ENCODE measurements around the gene EME1.

Gene EME1

DNA sequence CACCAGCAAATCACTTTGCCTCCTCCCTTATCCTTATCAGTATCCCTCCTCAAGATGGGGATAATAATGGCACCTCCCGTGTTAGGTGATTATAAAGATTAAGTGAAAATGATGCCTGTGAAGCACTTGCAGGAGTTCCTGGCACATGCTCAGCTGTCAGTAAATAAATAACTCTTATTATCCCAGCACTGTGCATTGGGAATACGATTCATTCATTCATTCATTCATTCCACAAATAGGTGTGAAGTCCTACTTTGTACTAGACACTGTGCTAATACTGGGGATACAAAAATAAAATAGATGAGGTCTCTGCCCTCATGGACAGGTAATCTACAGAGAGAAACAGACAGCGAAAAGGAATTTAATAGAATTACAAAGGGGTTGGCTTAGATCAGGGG, 25.1 kb upstream of the EME1 start:
- DNase-seq (ENCODE audit: low read depth in 2 of 2) = no peak

GRCh38 chr17:50348522-50349242, 24.3 kb upstream of the EME1 start:
- DNase-seq (ENCODE audit: low read depth in 2 of 2) = no peak

DNA sequence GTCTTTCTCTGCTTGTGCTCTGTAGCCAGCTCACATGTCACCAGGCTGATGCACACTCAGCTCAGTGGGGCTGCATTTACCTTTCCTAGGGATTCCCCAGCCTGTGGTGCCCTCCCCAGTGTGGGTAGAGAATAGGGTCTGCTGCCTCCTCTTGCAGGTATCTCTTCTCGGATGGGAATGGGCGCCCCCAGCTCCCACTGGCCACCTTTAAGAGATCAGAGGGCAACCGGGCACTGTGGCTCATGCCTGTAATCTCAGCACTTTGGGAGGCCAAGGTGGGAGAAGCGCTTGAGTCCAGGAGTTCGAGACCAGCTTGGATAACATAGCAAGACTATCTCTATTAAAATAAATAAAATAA, 23.8 kb upstream of the EME1 start:
- DNase-seq (ENCODE audit: low read depth in 2 of 2) = no peak

DNA sequence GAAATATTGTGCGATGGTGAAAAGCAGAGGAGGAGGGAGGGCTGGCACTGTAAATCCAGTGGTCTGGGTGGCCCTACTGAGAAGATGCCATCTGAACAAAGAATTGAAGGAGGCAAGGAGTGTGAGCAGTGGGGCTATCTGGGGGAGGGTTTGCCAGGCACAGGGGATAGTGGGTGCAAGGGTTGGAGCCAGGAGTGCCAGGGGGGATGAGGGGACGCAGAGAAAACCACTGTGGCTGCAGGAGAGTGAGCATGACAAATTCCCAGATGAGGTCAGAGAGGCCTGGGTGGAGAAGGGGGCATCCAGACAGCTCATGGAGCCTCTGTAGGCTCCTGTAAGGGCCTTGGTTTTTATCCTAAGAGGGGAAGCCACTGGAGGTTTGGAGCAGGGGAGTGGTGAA, 22.3 kb upstream of the EME1 start:
- no peak for DNase-seq (ENCODE audit: low read depth in 2 of 2)

DNA sequence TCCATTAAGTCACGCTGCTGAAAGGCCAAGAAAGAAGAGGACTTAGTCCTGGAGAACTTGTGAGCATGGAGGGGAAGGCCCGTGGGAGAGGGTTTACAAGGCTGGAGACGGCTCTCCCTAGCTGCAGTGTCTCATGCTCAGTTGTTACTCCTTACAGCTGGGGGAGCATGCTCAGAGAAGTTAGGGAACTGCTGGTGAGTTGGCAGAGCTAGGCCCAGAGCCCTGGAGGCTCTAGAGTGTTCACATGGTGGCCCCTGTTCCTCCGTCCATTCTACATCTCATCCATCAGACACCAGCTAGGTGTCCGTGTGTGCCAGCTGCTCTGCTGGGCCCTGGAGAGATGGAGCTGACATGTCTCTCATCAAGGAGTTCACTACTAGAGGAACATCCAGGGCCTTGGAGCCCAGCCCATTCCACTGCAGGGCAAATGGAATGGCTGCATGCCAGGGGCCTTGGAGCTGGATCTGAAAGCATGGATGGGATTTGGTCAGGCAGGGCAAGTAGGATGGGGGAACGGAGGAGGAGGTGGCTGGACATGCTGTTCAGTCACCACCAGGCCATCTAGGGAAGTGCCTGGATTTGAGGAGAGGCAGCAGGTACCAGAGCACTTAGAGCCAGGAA, 20.8 kb upstream of the EME1 start:
- no peak for DNase-seq (ENCODE audit: low read depth in 2 of 2)

GRCh38 chr17:50352693-50353599, 20.1 kb upstream of the EME1 start:
- no peak for DNase-seq (ENCODE audit: low read depth in 2 of 2)

DNA sequence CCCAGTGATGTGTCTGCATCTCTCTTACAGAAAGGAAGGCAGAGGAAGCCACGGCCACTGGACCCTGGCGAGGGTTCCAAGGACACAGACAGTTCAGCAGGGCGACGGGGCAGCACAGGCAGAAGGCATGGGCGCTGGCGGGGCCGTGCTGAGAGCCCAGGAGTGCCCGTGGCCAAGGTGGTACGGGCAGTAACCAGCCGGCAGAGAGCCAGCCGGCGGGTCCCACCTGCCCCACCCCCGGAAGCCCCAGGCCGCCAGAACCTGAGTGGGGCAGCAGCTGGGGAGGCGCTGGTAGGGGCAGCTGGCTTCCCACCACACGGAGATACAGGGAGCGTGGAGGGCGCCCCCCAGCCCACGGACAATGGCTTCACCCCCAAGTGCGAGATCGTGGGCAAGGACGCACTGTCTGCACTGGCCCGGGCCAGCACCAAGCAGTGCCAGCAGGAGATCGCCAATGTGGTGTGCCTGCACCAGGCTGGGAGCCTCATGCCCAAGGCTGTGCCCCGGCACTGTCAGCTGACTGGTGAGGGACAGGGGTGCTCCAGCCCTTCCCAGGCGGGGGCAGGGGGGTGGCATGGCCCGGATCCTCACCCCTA, 19.3 kb upstream of the EME1 start:
- no peak for DNase-seq (ENCODE audit: low read depth in 2 of 2)

- no peak for DNase-seq (ENCODE audit: low read depth in 2 of 2)
Measured at GRCh38 chr17:50354198-50354597, 18.8 kb upstream of the EME1 start.

DNA sequence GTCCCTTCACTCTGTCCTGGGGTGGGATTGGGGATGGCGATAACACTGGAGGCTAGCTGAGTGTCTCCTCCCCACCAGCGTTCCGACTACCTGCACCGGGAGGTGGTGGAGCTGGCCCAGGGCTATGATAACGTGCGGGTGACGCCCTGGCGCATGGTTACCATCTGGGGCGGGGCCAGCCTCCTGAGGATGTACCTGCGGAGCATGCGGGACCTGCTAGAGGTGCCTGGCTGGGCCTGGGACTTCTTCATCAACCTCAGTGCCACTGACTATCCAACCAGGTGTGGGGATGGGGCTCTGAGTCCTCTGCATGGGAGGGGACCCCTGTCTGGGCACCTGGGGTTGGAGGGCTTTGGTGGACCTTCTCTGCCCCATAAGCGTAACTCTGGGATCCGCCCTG, 18.3 kb upstream of the EME1 start:
- no peak for DNase-seq (ENCODE audit: low read depth in 2 of 2)

- no peak for DNase-seq (ENCODE audit: low read depth in 2 of 2)
Measured at GRCh38 chr17:50355336-50355700, 17.7 kb upstream of the EME1 start.

- DNase-seq (ENCODE audit: low read depth in 2 of 2) = no peak
Measured at GRCh38 chr17:50355701-50356341, 17.2 kb upstream of the EME1 start.

- DNase-seq (ENCODE audit: low read depth in 2 of 2) = no peak
Measured at GRCh38 chr17:50356418-50356817, 16.6 kb upstream of the EME1 start.

GRCh38 chr17:50356892-50357510, 16.0 kb upstream of the EME1 start:
- no peak for DNase-seq (ENCODE audit: low read depth in 2 of 2)

GRCh38 chr17:50358177-50358576, 14.9 kb upstream of the EME1 start:
- DNase-seq (ENCODE audit: low read depth in 2 of 2) = no peak

- no peak for DNase-seq (ENCODE audit: low read depth in 2 of 2)
Measured at GRCh38 chr17:50359005-50359699, 13.9 kb upstream of the EME1 start.

DNA sequence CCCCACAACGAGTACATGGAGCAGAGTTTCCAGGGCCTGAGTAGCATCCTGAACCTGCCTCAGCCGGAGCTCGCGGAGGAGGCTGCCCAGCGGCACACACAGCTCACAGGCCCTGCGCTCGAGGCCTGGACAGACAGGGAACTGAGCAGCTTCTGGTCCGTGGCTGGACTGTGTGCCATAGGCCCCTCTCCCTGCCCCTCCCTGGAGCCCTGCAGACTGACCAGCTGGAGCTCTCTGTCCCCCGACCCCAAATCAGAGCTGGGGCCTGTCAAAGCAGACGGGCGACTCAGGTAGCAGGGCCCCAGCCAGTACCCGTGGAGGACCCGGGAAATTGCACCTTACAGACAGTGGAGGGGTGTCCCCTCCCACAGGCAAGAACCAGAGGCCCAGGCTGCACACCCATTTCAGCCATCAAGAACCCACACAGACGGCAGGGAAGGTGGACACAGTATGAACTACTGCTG, 13.0 kb upstream of the EME1 start:
- no peak for DNase-seq (ENCODE audit: low read depth in 2 of 2)

- DNase-seq (ENCODE audit: low read depth in 2 of 2) = no peak
Measured at GRCh38 chr17:50360486-50361115, 12.4 kb upstream of the EME1 start.

DNA sequence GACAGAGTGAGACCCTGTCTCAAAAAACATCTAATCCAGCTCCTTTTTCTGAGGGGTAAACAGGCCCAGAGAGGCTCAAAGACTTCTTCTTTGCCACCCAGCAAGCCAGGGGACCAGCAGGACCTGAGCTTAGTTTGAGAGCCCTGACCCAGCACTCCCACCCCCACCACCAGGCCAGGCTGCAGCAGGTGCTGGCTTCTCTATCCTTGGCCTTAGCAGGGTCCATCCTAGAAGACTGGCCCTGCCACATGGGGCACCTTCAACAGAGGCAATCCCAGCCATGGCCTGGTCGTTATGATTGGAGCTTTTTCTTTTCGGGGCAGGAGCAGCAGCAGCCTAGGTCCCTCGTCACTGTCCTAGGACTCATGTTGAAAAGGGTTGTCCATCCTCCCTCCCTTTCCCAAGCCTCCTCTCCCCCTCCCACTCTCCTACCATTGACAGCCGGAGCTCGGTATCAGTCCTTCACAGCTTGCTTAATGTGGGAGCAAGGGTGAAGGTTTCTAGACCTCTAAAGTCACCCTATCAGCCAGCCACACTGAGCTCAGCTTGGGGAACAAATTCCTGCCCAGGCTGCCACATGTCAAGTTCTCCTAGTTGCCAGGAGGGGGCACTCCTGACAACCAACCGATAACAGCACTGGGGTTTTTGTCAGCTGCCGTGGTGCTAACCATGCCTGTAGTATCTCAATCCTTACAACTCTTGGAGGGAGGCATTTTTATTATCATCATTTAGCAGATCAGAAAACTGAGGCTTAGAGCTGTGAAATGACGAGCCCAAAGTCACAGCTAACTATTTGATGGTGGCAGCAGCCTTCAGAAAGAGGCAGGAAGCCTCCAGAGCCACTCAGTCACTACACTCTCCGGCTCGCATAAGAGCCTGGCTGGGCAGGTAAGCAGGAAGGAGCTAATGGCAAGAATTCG, 11.2 kb upstream of the EME1 start:
- peak in 1 of 2 donors; percentile 19 for DNase-seq (ENCODE audit: low read depth in 2 of 2)

DNA sequence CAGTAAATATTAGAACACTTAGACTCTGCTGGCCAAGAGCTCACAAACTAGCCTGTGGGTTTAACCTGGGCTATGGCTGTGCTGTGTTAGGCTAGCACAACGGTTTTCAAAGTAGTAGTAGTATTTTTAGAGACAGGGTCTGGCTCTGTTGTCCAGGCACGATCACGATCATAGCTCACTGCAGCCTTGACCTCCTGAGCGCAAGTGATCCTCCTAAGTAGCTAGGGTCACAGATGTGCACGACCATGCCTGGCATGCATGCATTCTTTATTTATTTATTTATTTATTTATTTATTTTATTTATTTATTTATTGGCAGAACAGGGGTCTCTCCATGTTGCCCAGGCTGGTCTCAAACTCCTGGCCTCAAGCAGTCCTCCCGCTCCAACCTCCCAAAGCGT, 10.4 kb upstream of the EME1 start:
- no peak for DNase-seq (ENCODE audit: low read depth in 2 of 2)
